Measurements from ENCODE around the gene PCBP1.

The PCBP1 gene

DNA sequence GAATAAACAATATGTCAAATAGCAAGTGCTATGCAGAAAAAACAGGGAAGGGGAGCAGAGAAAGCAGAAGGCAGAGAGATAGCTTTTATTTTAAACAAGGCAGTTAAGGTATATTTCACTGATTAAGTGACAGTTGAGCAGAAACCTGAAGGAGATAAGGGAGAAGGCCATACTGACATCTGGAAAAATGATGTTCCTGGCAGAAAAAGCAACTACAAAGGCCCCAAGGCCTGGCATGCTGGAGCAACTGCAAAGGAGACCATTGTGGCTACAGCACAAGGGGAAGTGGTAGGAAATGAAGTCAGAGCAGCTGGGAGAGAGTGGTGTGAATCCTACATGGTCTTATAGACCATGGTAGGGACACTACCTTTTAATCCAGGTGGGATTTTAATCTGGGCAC lies 8.9 kb upstream of the PCBP1 start:
- no peak for DNase-seq (ENCODE audit: low read depth, low spot score)
- H3K4me3 ChIP-seq (ENCODE audit: low read depth, low read length): no peak overlapping the region
- in situ Hi-C loops (cut with HindIII; ENCODE audit: low sequenced_read_pairs): no loop called here
- TF ChIP-seq, protein P1, sequence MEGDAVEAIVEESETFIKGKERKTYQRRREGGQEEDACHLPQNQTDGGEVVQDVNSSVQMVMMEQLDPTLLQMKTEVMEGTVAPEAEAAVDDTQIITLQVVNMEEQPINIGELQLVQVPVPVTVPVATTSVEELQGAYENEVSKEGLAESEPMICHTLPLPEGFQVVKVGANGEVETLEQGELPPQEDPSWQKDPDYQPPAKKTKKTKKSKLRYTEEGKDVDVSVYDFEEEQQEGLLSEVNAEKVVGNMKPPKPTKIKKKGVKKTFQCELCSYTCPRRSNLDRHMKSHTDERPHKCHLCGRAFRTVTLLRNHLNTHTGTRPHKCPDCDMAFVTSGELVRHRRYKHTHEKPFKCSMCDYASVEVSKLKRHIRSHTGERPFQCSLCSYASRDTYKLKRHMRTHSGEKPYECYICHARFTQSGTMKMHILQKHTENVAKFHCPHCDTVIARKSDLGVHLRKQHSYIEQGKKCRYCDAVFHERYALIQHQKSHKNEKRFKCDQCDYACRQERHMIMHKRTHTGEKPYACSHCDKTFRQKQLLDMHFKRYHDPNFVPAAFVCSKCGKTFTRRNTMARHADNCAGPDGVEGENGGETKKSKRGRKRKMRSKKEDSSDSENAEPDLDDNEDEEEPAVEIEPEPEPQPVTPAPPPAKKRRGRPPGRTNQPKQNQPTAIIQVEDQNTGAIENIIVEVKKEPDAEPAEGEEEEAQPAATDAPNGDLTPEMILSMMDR (IDR thresholded peaks at IDR 0.05; ENCODE audit: low read depth, low read length): no peak

DNA sequence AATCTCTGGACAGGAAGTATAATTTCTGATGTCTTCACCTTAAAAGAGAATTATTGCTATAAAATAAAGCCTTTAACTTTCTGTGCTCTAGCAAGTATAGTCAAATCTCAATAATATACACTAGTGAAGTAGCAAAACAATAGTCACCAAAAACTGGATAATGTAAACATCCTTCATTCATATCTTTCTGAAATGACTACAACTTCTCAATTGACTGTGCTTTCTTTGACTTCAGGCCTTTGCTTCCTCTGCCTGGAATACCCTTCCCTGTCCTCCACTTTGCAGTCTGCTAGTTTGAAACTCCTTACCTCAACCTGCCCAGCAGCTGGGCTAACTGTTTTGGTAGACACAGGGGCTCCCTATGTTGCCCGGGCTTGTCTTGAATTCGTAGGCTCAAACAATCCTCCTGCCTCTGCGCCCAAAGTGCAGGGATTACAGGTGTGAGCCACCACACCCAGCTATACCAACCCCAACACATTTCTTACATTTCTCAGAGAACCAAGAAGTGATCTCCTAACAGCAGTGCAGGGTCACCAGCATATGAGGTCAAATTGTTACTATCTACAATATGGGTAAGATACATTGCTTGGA lies 6.6 kb upstream of the PCBP1 start:
- no peak overlapping the region for H3K4me3 ChIP-seq (ENCODE audit: low read depth, low read length)
- in situ Hi-C loops (cut with HindIII; ENCODE audit: low sequenced_read_pairs): no loop called here
- DNase-seq (ENCODE audit: low read depth, low spot score): no peak
- TF ChIP-seq, protein P1 (IDR thresholded peaks at IDR 0.05; ENCODE audit: low read depth, low read length): no peak

DNA sequence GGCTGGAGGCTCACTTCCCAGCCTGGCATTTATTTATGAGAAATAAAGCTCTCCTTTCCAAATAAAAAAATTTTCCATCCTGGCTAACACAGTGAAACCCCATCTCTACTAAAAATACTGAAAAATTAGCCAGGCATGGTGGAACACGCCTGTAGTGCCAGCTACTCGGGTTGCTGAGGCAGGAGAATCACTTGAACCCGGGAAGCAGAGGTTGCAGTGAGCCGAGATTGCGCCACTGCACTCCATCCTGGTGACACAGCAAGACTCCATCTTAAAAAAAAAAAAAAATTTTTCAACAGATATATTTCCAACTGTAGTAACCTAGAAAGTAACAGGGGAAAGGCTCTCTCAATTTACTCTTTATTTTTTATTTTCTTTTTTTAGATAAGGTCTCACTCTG lies 6.1 kb upstream of the PCBP1 start:
- in situ Hi-C loops (cut with HindIII; ENCODE audit: low sequenced_read_pairs): no loop called here
- TF ChIP-seq, protein P1 (IDR thresholded peaks at IDR 0.05; ENCODE audit: low read depth, low read length): no peak
- H3K4me3 ChIP-seq (ENCODE audit: low read depth, low read length): no peak overlapping the region
- no peak for DNase-seq (ENCODE audit: low read depth, low spot score)

DNA sequence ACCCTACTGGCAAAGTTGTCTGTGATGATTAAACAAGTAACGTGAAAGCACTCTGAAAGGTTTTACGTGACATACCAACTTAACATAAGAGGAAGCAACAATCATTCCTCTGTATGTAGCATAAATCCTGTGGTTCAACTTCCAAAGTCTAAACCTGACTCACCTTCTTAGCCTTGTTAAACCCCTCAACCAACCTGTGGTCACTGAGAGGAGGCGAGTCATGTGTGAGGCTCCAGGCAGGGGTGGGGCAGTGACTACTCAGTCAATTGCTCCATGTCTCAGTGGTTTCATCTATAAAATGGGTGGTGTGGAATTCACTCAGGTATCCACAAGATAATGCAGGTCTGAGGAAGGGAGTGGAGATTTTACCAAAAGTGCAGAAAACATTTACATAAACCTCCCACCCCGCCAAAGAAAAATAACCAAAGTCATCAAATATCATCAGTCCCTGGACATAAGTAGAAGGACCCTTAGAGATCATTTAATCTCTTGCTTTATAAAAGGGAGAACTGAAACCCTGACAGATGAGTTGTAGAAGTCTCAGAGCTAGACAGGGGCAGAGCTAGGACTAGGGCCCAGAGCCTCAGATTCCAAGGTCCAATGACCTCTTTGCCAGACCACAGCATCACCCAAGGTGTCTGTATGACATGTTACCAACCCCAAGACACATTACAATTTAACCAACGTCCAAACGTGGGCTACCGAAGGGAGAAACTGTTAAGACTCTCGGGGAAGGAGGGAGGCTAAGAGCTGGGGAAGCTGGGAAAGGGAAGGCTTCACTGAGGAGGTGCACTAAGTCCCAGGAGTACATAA lies 3.7 kb upstream of the PCBP1 start:
- no peak overlapping the region for H3K4me3 ChIP-seq (ENCODE audit: low read depth, low read length)
- TF ChIP-seq, protein P1 (IDR thresholded peaks at IDR 0.05; ENCODE audit: low read depth, low read length): no peak
- DNase-seq (ENCODE audit: low read depth, low spot score): peak; percentile 22
- in situ Hi-C loops (cut with HindIII; ENCODE audit: low sequenced_read_pairs): no loop called here

DNA sequence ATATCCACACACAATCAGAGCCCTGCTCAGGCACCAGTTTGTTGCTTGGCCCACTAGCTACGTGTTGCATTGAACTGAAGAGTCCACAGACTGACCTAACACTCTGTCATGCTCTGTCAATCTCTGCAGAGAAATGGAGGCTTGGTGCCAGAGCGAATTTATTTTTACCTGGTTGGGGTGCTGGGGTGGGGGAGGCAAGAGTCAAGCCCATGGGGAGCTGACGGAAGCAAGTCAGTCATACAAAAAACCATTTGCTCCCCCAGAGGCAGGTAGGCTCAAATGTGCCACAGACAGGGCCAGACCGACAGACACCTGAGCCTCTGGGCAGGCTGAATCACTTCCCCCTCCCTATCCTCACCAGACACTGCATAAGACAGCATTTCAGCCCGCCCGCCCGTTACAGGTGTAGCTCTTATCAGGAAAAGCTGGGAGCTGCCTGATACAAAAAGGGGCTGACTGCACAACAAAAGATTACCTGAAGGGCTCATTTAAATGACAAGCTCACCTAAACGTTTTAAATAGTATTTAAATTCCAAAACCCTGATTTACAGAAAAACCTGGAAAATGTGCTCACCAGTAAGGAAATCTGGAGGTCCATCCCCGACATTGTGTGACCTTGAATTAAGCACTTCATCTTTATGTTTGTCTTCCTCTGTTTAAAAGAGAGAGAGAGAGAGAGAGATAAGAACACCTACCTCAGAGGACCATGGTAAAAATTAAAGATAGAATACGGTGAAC lies 2.1 kb upstream of the PCBP1 start:
- TF ChIP-seq, protein P1 (IDR thresholded peaks at IDR 0.05; ENCODE audit: low read depth, low read length): no peak
- H3K4me3 ChIP-seq (ENCODE audit: low read depth, low read length): no peak overlapping the region
- in situ Hi-C loops (cut with HindIII; ENCODE audit: low sequenced_read_pairs): no loop called here
- no peak for DNase-seq (ENCODE audit: low read depth, low spot score)

DNA sequence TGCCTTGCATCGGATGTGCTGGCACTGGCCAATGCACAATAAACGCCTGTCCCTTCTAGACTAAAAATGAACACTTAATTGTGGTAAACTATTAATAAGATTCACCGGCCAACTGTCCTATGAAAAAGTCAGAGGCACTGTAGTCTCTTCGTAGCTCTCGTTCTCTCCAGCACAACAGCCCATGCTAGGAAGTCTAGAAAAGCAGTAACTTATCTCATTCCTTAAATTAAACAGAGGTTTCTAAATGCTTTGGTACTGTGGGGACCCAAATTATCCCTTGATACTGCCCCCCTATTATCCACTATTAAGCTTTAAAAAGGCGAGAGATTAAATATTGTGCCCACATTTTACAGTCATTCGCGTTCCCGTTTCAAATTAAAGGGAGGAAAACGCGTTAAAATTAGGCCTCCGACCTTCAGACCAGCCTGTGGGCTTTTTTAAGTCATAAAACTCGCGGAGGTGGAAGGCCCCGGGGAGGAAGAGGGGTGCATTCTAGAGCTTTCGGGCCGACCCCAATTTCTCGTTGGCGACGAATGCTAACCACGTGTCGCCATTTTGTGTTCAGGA lies 1.5 kb upstream of the PCBP1 start:
- TF ChIP-seq, protein P1 (IDR thresholded peaks at IDR 0.05; ENCODE audit: low read depth, low read length): no peak
- peak overlapping the region; percentile 41 for H3K4me3 ChIP-seq (ENCODE audit: low read depth, low read length)
- in situ Hi-C loops (cut with HindIII; ENCODE audit: low sequenced_read_pairs): no loop called here
- DNase-seq (ENCODE audit: low read depth, low spot score): peak; percentile 15

All from astrocyte of the spinal cord (primary cell).